GM19468 (cell line): ENCODE results near the gene TSPAN3.

Experiments
- ATAC-seq: cut with Tn5 transposase; IDR thresholded peaks from one replicate; pipeline ENCODE4 v1.9.1; 2021; ENCODE audit warnings: mild to moderate bottlenecking, moderate library complexity, moderate number of reproducible peaks; ENCODE audit not compliant: unreplicated experiment; ENCODE audit errors: extremely low read depth

Gene TSPAN3

GRCh38 chr15:77087213-77087612 is 16.3 kb upstream of the TSPAN3 start:
- no peak for ATAC-seq

GRCh38 chr15:77085297-77085696 is 14.4 kb upstream of the TSPAN3 start:
- no peak for ATAC-seq

DNA sequence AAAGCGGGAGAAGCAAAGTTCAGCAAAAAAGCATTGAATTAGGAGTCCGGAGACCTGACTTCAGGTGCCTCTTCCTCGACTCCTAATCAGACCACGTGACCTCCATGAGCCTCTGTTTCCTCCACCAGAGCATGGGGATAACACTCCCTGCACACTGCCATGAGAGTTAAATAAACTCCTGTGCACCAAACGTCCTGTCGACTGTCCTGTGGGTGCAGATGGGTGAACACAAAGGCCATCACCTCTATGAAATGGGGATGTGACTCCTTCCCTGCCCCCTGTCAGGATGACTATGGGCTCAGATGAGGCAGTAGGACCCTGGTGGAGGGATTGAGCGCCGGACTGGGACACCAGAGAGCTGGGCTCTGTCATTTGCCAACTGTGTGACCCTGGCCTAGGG is 13.5 kb upstream of the TSPAN3 start:
- no peak for ATAC-seq

DNA sequence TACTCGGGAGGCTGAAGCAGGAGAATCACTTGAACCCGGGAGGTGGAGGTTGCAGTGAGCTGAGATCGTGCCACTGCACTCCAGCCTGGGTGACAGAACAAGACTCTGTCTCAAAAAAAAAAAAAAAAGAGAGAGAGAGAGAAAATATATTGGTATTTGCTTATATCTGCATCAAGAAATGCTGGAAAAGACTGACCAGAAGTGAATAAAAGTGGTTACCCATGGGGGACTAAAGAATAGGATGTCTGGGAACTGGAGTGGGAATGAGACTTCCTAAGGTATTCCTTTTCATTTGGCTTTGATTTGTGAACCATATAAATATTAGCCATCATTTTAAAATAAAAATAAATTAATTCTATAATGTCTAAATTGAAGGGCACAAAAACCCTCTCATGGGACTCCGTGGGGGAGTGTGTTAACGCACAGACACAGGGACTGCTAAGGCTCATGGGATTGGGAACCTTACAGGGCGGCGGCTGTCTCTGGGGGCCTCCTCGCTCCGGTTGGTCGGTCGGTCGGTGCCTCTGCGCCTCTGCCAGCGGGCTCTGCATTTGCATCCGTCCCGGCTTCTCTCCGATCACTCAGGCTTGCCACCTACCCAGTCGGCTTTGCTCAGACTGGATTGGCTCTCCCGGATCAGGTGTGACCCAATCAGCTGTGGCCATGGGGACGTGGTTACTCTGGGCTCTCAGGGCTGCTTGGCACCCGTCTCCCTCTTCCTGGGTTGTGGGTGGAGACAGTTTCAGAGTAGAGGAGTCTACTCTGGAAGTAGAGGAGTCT is 12.7 kb upstream of the TSPAN3 start:
- peak; percentile 36 for ATAC-seq

- ATAC-seq: no peak
These were observed 11.1 kb upstream of the TSPAN3 start for GRCh38 chr15:77081971-77082370.

DNA sequence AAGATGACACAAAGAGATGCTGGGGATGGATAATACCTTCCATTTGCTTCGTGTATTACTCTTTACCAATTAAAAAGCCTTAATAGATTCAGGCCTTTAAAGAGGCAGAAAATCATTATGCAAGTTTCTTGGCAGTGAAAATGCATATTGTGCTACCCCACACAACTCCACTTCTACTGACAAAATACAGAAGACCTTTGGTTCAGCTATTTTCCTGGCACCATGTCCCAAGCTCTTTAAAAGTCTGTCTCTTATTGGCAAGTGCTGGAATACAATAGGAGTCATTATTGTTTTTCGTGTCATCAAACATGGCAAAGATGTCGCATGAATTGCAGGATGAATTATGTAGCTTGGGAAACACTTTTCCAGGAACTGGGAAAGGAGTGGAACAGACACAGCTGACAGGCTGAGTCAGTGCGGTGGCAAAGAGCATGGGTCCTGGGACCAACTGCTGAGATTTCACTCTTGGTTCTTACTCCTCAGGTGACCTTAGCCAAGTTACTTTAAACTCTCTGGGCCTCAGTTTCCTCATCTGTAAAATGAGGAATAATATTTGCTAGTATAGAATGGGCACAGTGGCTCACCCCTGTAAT is 5.5 kb upstream of the TSPAN3 start:
- no peak for ATAC-seq

DNA sequence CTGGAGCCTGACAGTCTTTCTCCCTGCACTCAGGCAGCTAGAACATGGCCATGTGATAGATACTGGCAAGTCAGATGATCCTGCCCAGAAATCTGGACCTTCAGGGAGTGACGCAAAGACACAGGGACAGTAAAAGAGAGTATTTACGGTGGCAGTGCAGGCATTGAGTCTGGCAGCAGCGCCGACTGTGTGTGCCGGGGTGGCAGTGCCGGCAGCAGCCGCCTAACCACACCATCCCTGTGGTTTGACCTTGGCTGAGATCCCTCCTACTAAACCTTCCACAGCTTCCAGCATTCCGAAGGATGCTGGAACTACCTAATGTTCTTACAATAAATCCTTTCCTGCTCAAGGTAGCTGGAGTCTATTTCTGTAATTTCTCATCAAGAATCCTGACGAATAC is 4.6 kb upstream of the TSPAN3 start:
- ATAC-seq: no peak

- no peak for ATAC-seq
These were observed 3.4 kb upstream of the TSPAN3 start for GRCh38 chr15:77074350-77074749.

DNA sequence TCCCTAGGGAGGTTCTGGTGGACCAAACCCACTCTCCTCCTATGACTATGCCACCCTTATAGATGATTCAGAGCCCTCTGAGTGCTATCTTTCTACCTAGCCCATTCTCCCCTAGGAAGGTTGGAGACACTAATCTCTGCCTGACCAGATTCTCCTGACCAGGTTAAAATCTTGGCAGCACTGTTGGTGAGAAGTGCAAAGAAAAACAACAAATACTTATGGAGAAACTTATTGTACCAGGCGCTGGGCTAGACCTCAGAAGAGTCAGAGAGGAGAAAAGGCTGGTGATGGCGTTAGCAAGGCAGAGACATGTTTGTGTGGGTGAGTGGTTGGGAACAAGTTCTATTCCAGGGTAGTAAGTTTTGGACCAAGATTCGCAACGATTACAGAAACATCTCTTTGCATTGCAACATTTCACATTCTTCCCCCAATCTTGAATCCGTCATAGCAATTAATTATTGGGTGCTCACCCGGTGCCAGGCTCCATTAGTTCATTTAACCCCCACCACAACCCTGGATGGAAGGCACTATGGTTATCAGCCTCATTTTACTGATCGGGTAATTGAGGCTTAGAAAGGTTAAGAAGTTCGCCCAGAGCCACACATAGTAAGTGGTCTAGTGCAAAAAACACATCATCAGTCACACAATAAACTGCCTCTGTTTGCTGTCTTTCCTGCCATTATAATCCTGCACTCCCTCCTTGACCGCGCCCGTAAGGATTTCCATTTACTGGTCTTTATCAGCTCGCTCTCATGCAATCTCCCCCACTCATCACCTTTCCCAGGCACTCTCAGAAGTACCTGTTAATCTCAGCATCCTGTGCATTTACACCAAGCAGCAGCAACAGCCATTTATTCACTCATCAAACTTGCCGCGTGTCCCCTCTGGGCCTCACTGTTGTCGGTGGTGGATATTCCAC is 655 bp upstream of the TSPAN3 start:
- no peak for ATAC-seq

DNA sequence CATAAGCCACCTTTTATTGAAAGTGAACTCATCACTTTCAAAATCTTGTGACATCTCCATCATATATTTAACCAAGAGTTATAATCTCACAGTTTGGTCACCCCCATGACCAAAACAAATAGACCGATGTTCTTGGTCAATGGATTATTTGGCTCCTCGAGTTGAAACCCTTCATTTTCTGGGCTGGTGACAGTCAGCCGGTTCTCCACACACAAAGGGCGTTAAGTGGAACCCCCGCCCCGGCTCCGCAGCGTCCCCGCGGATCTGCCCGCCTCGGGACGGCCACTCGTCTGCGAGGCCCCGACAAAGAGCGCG is 772 bp downstream of the TSPAN3 start:
- ATAC-seq: no peak

- ATAC-seq: no peak
These were observed 1.3 kb downstream of the TSPAN3 start for GRCh38 chr15:77069521-77070121.

GRCh38 chr15:77068633-77069032 is 2.3 kb downstream of the TSPAN3 start:
- no peak for ATAC-seq

DNA sequence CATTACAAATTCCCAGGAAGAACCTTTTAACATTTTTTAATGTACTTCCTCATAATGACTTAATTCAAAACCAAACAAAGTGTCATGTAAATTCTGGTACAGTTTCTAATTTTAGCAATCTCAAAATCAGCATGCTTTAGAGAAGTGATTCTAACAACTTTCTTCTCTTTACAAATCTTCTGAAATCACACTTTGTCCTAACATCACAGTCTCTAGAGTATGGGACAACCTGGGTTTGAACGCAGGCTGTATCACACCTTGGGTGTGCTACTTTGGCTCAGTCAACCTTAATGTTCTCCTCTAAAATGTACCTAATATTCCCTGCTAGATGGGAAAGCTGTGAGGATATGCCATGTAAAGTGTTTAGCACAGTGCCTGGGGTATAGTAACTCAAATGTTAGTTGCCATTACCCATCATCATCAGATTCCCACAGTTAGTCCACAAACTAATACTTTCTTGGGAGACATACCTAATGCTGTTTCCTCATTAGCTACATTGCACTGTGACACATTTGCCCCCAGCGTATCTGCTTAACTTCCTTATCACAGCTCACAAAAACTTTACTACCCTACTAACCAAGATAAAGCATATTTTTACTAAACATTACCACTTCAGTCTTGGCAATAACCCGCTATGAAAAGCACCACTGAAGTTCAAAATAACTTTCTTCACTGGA is 3.1 kb downstream of the TSPAN3 start:
- ATAC-seq: no peak

DNA sequence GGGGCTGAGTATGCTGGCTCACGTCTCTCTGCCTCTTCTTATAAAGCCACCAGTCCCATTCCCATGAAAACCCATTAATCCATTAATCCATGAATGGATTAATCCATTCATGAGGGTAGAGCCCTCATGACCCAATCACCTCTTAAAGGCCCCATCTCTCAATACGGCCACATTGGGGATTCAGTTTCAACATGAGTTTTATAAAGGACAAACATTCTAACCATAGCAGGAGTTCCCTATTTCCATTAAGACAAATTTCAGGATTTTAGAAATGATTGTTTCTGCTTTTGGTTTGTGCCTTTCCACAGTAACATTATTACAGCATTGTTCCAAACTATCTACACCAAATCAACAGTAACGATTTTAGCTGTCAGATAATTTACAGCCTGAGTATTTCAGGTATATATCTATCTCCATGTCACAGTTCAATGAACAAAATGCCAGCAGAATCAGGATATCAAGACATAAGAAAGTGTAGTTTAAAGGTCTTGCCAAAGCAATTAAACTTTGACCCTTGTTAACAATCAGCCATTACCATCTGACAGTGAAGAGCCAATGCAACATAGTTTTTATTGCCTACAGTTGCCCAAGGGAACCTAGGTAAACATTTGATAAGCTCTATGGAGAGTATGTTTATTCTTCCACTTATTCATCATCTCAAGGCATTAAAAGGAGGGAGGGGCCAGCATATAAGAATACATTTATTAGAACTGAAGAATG is 3.8 kb downstream of the TSPAN3 start:
- no peak for ATAC-seq

DNA sequence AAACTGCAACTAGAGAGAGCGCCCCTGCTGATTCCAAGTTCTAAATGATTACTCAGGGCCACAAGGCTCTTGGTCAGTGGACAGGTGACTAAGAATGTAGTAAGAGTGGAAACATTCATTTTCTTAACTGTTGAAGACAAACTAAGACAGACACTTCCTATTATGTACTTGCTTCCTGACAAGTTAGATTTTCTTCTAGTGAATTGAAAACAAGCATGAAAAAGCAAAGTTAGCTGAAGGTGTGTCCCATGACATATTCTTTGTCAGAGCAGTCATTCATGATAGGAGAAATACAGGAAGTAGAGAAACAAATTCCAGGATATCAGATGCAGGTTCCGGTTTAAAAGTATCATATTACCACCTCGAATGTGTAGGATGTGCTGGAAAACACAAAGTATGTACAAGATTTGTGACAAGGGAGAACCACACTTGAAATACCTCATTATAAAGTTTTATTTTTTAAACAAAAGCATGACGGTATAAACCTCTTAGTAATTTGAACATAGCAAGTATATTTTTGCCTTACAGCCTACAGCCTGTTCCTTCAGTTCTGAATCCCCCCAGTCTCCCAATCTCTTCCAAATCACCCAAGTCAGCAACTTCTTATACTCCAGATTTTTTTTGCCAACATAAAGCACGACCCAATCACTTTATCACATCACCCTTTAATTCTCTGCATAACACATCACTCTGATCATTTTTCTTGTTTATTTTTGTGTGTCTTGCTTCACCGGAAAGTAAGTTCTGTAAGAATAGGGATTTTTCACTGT is 6.2 kb downstream of the TSPAN3 start:
- no peak for ATAC-seq

- ATAC-seq: no peak
These were observed 6.8 kb downstream of the TSPAN3 start for GRCh38 chr15:77064063-77064462.

DNA sequence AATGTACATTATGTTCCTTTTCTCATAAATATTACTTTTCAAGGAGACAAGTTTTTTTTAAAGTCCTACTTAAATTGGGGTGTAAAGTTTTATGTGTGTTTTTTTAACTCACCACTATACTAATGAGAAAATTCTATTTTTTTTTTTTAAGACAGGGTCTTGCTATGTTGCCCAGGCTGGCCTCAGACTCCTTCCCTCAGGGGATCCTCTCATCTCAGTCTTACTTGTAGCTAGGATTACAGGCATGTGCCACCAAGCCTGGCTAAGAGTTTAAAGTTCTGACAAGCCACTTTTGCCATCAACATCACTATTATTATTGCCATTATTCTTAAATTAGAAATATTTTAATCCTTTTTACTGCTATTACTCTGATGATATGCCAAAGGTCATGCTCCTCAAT is 7.7 kb downstream of the TSPAN3 start:
- ATAC-seq: no peak

DNA sequence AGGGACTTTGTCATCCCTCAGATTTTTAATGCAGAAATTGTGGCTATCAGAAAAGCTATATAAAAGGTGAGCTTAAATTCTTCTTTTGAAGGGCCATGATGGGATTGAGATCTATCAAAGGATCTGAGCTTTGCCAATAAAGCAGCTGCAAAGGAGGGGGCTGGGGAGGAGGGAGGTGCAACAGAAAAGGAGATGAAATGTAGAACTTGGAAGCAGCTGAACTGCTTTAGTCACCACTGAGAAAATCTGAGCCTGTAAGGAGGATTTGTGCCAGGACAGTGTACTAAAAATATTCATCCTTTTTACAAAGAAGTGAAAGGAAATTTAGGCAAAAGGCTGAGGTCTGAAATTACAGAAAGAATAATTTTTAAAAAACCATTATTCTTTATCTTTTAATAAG is 10.4 kb downstream of the TSPAN3 start:
- ATAC-seq: no peak

DNA sequence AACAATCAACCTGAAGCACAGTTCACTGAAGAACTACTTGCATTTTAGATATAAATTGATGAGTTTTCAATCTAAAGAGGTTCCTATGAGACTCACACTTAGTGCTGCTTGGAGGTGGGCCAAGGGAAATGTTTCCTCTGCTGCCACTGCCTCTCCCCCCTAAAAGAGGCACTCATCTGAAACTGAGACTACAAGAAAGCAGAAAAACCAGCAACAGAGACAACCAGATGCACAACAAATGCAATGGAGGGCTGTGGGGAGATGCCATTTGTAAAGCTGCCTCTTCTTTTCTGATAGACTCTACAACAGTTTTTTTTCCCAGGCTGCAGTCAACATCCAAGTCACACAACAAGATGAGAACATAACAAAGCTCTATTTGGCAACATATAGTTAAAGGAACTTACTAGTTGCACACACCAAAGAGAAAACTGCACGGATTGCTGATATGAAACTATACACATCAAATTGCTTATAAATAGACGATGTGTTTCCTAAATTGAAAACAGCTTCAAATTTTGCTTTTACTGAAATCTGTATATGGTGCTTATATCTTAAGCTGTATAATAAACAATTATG is 11.0 kb downstream of the TSPAN3 start:
- ATAC-seq: no peak
